ENCODE measurements around the gene ATG5. TPM values are rescaled to one million over a fixed set of nuclear protein-coding genes. Genes with fewer than 3 reads are reported as not detected.

The ATG5 gene
- total RNA-seq, 1 experiment from 2014 or later = 26.9 TPM

GRCh38 chr6:106258726-106259125, 66.8 kb downstream of the ATG5 start:
- H3K27me3 ChIP-seq (replicated peaks; ENCODE audit: control insufficient read depth, insufficient read depth, low read length) = no peaks in the 10 kb centered on the region
- intact Hi-C loops (cut with micrococcal nuclease; ENCODE audit: unreplicated experiment) = no loop called here
- no peak for TF ChIP-seq CTCF (IDR thresholded peaks at IDR 0.05; ENCODE audit: insufficient read depth in 1 of 2, low read depth in 1 of 2, low read length in 1 of 2, severe bottlenecking in 1 of 2, unreplicated experiment in 1 of 2)
- Mint-ChIP-seq H3K4me3 (ENCODE audit: unreplicated experiment) (no peak overlapping the region), H3K4me1 (ENCODE audit: low read depth, unreplicated experiment) (peaks cover 10% of the 10 kb centered on the region), H3K27me3 (ENCODE audit: insufficient read depth, unreplicated experiment) (no peaks in the 10 kb centered on the region), H3K36me3 (ENCODE audit: insufficient read depth, unreplicated experiment) (peaks cover 6% of the 10 kb centered on the region), H3K9me3 (ENCODE audit: unreplicated experiment) (no peaks in the 10 kb centered on the region), H3K27ac (ENCODE audit: unreplicated experiment) (no peak overlapping the region)
- no peak for DNase-seq
- no peaks in the 10 kb centered on the region for H3K36me3 ChIP-seq (ENCODE audit: control insufficient read depth, insufficient read depth, low read length)
- ChIA-PET CTCF (no interaction called here), POLR2A (no interaction called here)
- no peaks in the 10 kb centered on the region; the same call in 1 of the 2 replicates for H3K4me1 ChIP-seq
- H3K4me3 ChIP-seq (ENCODE audit: low read depth, low read length) = no peak overlapping the region
- no peaks in the 10 kb centered on the region for H3K9me3 ChIP-seq
- BruUV-seq (replicated peaks) = no TSS peak

GRCh38 chr6:106257195-106257594, 68.4 kb downstream of the ATG5 start:
- Mint-ChIP-seq H3K4me3 (ENCODE audit: unreplicated experiment) (no peak overlapping the region), H3K27ac (ENCODE audit: unreplicated experiment) (no peak overlapping the region), H3K9me3 (ENCODE audit: unreplicated experiment) (no peaks in the 10 kb centered on the region), H3K27me3 (ENCODE audit: insufficient read depth, unreplicated experiment) (no peaks in the 10 kb centered on the region), H3K36me3 (ENCODE audit: insufficient read depth, unreplicated experiment) (peaks cover 6% of the 10 kb centered on the region), H3K4me1 (ENCODE audit: low read depth, unreplicated experiment) (peaks cover 10% of the 10 kb centered on the region)
- CTCF ChIA-PET = no interaction called here
- BruUV-seq (replicated peaks) = no TSS peak
- Histone ChIP-seq H3K9me3 (no peaks in the 10 kb centered on the region), H3K36me3 (ENCODE audit: control insufficient read depth, insufficient read depth, low read length) (no peaks in the 10 kb centered on the region), H3K4me3 (ENCODE audit: low read depth, low read length) (no peak overlapping the region), H3K4me1 (no peaks in the 10 kb centered on the region; the same call in 1 of the 2 replicates), H3K27me3 (replicated peaks; ENCODE audit: control insufficient read depth, insufficient read depth, low read length) (no peaks in the 10 kb centered on the region)
- no peak for TF ChIP-seq CTCF (IDR thresholded peaks at IDR 0.05; ENCODE audit: insufficient read depth in 1 of 2, low read depth in 1 of 2, low read length in 1 of 2, severe bottlenecking in 1 of 2, unreplicated experiment in 1 of 2)
- POLR2A ChIA-PET = no interaction called here
- no peak for DNase-seq
- intact Hi-C loops (cut with micrococcal nuclease; ENCODE audit: unreplicated experiment) = no loop called here

- Mint-ChIP-seq H3K9me3 (ENCODE audit: unreplicated experiment) (no peaks in the 10 kb centered on the region), H3K27ac (ENCODE audit: unreplicated experiment) (no peak overlapping the region), H3K27me3 (ENCODE audit: insufficient read depth, unreplicated experiment) (no peaks in the 10 kb centered on the region), H3K4me1 (ENCODE audit: low read depth, unreplicated experiment) (peaks cover 8% of the 10 kb centered on the region), H3K36me3 (ENCODE audit: insufficient read depth, unreplicated experiment) (peaks cover 2% of the 10 kb centered on the region), H3K4me3 (ENCODE audit: unreplicated experiment) (no peak overlapping the region)
- DNase-seq = no peak
- CTCF ChIA-PET = no interaction called here
- TF ChIP-seq CTCF (IDR thresholded peaks at IDR 0.05; ENCODE audit: insufficient read depth in 1 of 2, low read depth in 1 of 2, low read length in 1 of 2, severe bottlenecking in 1 of 2, unreplicated experiment in 1 of 2) = no peak
- no peaks in the 10 kb centered on the region for H3K36me3 ChIP-seq (ENCODE audit: control insufficient read depth, insufficient read depth, low read length)
- no peaks in the 10 kb centered on the region for H3K4me1 ChIP-seq
- H3K4me3 ChIP-seq (ENCODE audit: low read depth, low read length) = no peak overlapping the region
- H3K9me3 ChIP-seq = no peaks in the 10 kb centered on the region
- POLR2A ChIA-PET = no interaction called here
- no TSS peak for BruUV-seq (replicated peaks)
- intact Hi-C loops (cut with micrococcal nuclease; ENCODE audit: unreplicated experiment) = no loop called here
- H3K27me3 ChIP-seq (replicated peaks; ENCODE audit: control insufficient read depth, insufficient read depth, low read length) = no peaks in the 10 kb centered on the region
Observed at GRCh38 chr6:106256201-106256968, 69.2 kb downstream of the ATG5 start.

Data from Caco-2 (cell line).